ENCODE measurements around the gene TRIM47.
"Not testable (repeated sequence)": the region's sequence is repeated elsewhere in the genome, so short reads cannot be mapped to it uniquely, and the experiment has no call there.

The TRIM47 gene

DNA sequence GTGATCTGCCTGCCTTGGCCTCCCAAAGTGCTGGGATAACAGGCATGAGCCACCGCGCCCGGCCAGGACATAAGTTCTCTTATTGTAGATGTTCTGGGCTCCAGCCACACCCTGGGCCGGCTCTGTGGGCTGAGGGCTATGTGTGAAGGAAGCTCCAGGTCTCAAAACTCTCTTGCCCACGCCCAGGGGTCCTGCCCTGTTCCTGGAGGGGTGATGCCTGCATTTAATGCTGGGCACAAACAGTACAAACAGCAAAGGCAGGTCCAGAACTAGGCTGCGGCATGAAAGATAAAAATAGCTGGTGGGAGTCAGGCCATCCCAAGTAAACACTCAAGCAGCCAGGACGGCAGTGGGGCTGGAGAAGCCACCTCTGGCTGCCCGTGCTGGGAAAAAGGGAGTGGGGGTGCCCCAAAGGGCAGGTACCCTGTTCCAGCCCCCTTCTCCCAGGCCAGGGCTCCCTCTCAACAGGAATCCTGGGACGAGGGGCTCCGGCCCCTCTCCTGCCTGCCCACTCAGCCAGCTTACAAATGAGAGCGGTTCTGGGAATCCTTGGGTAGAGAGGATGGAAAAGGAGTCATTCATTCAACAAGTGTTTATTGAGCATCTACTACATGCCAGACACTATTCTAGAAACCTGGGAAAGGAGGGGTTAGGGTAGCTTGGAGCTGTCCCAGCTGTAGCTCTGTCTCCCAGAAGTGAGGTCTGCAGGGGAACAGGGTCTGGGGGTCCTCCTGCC is 4.6 kb downstream of the TRIM47 start:
- no peaks in the 10 kb centered on the region for H3K27me3 ChIP-seq (replicated peaks; ENCODE audit: control insufficient read depth, insufficient read depth, low read length)
- DNase-seq (ENCODE audit: low read depth): no peak

GRCh38 chr17:75872434-75873351 is 5.7 kb downstream of the TRIM47 start:
- peaks cover 60% of the 10 kb centered on the region for H3K4me1 ChIP-seq (ENCODE audit: control insufficient read depth, insufficient read depth, low read length)
- H3K9ac ChIP-seq (ENCODE audit: low read length): peak overlapping the region; percentile 42
- peaks cover 6% of the 10 kb centered on the region for H3K36me3 ChIP-seq (ENCODE audit: control insufficient read depth, insufficient read depth, low read length, severe bottlenecking)
- no peaks in the 10 kb centered on the region for H3K27me3 ChIP-seq (replicated peaks; ENCODE audit: control insufficient read depth, insufficient read depth, low read length)
- DNase-seq (ENCODE audit: low read depth): peak; percentile 88
- no peak overlapping the region for H3K4me3 ChIP-seq (ENCODE audit: low read length)
- H3K9me3 ChIP-seq (ENCODE audit: control insufficient read depth, low read length): no peaks in the 10 kb centered on the region

More for the DNA sequence above, 4.6 kb downstream of the TRIM47 start:
- Histone ChIP-seq H3K9me3 (ENCODE audit: control insufficient read depth, low read length) (no peaks in the 10 kb centered on the region), H3K36me3 (ENCODE audit: control insufficient read depth, insufficient read depth, low read length, severe bottlenecking) (peaks cover 6% of the 10 kb centered on the region), H3K4me1 (ENCODE audit: control insufficient read depth, insufficient read depth, low read length) (peaks cover 59% of the 10 kb centered on the region), H3K9ac (ENCODE audit: low read length) (peak overlapping the region; percentile 42), H3K4me3 (ENCODE audit: low read length) (no peak overlapping the region)

DNA sequence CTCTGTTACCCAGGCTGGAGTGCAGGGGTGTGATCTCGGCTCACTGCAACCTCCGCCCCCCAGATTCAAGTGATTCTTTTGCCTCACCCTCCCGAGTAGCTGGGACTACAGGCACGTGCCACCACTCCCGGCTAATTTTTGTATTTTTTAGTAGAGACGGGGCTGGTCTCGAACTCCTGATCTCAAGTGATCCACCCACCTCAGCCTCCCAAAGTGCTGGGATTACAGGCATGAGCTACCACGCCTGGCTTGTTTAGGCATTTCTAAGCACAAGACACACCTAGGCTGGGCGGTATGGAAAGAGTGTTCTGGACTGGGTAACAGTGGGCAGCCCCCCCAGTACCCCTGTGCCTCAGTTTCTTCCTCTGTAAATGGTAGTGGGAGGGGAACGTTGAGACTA is 8.2 kb downstream of the TRIM47 start:
- not testable (repeated sequence) for DNase-seq (ENCODE audit: low read depth); H3K9me3 ChIP-seq (ENCODE audit: control insufficient read depth, low read length); H3K36me3 ChIP-seq (ENCODE audit: control insufficient read depth, insufficient read depth, low read length, severe bottlenecking); H3K27me3 ChIP-seq (replicated peaks; ENCODE audit: control insufficient read depth, insufficient read depth, low read length)
- peak overlapping the region; percentile 66 for H3K4me3 ChIP-seq (ENCODE audit: low read length)
- peaks cover 38% of the 10 kb centered on the region for H3K4me1 ChIP-seq (ENCODE audit: control insufficient read depth, insufficient read depth, low read length)
- peak overlapping the region; percentile 83 for H3K9ac ChIP-seq (ENCODE audit: low read length)

DNA sequence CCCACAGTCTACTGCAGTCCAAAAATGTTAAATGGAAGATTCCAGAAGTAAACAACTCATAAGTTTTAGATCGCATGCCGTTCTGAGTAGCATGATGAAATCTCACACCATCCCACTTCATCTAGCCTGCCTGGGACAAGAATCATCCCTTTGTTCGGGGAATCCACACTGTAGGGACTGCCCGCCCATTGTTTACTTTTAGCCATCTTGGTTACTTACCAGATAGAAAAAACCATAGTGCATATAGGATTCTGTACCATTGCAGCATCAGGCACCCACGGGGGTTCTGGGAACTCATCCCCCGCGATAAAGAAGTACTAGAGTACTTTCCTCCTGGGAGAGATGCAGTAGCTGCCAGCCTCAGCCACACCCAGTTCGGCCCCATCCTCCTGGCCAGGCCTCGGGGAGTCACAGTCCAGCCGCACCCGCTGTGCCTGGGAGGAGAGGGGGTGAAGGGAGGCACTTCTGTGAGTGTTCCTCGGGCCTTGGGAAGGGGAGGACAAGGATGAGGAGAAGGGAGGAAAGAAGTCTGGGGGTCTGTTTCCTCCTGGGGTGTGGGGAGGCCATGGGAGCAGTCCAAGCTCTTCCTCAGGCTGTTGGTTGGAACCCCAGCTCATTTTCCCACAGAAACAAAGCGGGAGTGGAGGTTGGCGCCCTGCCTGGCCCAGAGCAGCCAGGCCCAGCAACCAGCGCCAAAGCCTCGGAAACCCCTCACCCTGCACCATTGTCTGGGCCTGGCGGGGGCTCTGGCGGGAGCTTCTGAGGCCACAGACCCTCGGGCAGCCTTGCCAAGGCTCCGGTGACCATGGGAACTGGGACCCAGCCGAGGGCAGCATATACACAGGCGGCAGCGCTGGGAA is 8.9 kb downstream of the TRIM47 start:
- H3K9me3 ChIP-seq (ENCODE audit: control insufficient read depth, low read length): no peaks in the 10 kb centered on the region
- peak overlapping the region; percentile 66 for H3K4me3 ChIP-seq (ENCODE audit: low read length)
- peaks cover 6% of the 10 kb centered on the region for H3K36me3 ChIP-seq (ENCODE audit: control insufficient read depth, insufficient read depth, low read length, severe bottlenecking)
- peaks cover 39% of the 10 kb centered on the region for H3K4me1 ChIP-seq (ENCODE audit: control insufficient read depth, insufficient read depth, low read length)
- peak overlapping the region; percentile 83 for H3K9ac ChIP-seq (ENCODE audit: low read length)
- DNase-seq (ENCODE audit: low read depth): peak; percentile 57
- H3K27me3 ChIP-seq (replicated peaks; ENCODE audit: control insufficient read depth, insufficient read depth, low read length): no peaks in the 10 kb centered on the region

GRCh38 chr17:75868730-75869281 is 9.6 kb downstream of the TRIM47 start:
- H3K36me3 ChIP-seq (ENCODE audit: control insufficient read depth, insufficient read depth, low read length, severe bottlenecking): not testable (repeated sequence)
- peak overlapping the region; percentile 83 for H3K9ac ChIP-seq (ENCODE audit: low read length)

DNA sequence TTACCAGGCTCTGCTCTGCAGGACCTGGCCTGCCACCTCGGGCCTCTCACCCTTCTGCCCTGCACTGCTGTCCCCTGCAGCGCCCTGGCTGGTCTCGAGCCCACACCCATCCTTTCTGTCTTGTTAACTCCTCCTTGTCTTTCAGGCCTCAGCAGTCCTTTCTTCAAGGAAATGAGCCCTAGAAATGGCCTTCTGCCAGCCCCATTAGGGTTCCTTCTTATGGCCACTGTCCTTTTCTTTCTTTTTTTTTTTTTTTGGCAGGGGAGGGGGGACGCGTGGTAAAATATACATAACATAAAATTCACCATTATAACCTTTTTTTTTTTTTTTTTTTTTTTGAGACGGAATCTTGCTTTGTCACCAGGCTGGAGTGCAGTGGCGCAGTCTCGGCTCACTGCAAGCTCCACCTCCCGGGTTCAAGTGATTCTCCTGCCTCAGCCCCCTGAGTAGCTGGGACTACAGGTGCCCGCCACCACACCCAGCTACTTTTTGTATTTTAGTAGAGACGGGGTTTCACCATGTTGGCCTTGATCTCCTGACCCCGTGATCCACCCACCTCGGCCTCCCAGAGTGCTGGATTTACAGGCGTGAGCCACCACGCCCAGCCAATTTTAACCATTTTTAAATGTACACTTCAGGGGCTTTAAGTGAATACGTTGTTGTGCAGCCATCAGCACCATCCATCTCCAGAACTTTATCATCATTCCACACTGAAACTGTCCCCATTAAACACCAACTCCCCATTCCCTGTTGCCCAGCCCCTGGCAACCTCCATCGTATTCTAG is 12.8 kb downstream of the TRIM47 start:
- not testable (repeated sequence) for H3K36me3 ChIP-seq (ENCODE audit: control insufficient read depth, insufficient read depth, low read length, severe bottlenecking); H3K27me3 ChIP-seq (replicated peaks; ENCODE audit: control insufficient read depth, insufficient read depth, low read length); H3K9me3 ChIP-seq (ENCODE audit: control insufficient read depth, low read length); H3K4me3 ChIP-seq (ENCODE audit: low read length); H3K9ac ChIP-seq (ENCODE audit: low read length); DNase-seq (ENCODE audit: low read depth)
- peaks cover 31% of the 10 kb centered on the region for H3K4me1 ChIP-seq (ENCODE audit: control insufficient read depth, insufficient read depth, low read length)

More at GRCh38 chr17:75868730-75869281, 9.6 kb downstream of the TRIM47 start:
- H3K4me3 ChIP-seq (ENCODE audit: low read length); H3K27me3 ChIP-seq (replicated peaks; ENCODE audit: control insufficient read depth, insufficient read depth, low read length); H3K9me3 ChIP-seq (ENCODE audit: control insufficient read depth, low read length); DNase-seq (ENCODE audit: low read depth): not testable (repeated sequence)
- H3K4me1 ChIP-seq (ENCODE audit: control insufficient read depth, insufficient read depth, low read length): peaks cover 43% of the 10 kb centered on the region

DNA sequence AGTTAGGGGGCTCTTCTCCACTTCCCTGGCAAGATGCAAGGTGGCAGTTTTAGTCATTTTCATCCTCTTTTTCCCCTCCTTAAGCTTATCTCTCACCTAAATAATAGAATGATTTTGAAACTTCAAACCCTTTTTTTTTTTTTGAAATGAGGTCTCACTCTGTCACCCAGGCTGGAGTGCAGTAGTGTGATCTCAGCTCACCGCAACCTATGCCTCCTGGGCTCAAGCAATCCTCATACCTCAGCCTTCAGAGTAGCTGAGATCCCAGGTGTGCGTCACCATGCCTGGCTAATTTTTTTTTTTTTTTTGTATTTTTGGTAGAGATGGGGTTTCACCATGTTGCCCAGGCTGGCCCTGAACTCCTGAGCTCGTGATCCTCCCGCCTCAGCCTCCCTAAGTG is 13.5 kb downstream of the TRIM47 start:
- H3K27me3 ChIP-seq (replicated peaks; ENCODE audit: control insufficient read depth, insufficient read depth, low read length); DNase-seq (ENCODE audit: low read depth); H3K4me3 ChIP-seq (ENCODE audit: low read length); H3K9me3 ChIP-seq (ENCODE audit: control insufficient read depth, low read length); H3K36me3 ChIP-seq (ENCODE audit: control insufficient read depth, insufficient read depth, low read length, severe bottlenecking): not testable (repeated sequence)
- Histone ChIP-seq H3K4me1 (ENCODE audit: control insufficient read depth, insufficient read depth, low read length) (peaks cover 25% of the 10 kb centered on the region), H3K9ac (ENCODE audit: low read length) (peak overlapping the region; percentile 54)

- H3K4me1 ChIP-seq (ENCODE audit: control insufficient read depth, insufficient read depth, low read length): peaks cover 21% of the 10 kb centered on the region
- no peaks in the 10 kb centered on the region for H3K27me3 ChIP-seq (replicated peaks; ENCODE audit: control insufficient read depth, insufficient read depth, low read length)
- H3K9ac ChIP-seq (ENCODE audit: low read length): peak overlapping the region; percentile 54
- peak; percentile 70 for DNase-seq (ENCODE audit: low read depth)
- H3K9me3 ChIP-seq (ENCODE audit: control insufficient read depth, low read length): no peaks in the 10 kb centered on the region
- no peaks in the 10 kb centered on the region for H3K36me3 ChIP-seq (ENCODE audit: control insufficient read depth, insufficient read depth, low read length, severe bottlenecking)
- H3K4me3 ChIP-seq (ENCODE audit: low read length): no peak overlapping the region
These were observed 13.9 kb downstream of the TRIM47 start for GRCh38 chr17:75864448-75864871.

- Histone ChIP-seq H3K9me3 (ENCODE audit: control insufficient read depth, low read length) (no peaks in the 10 kb centered on the region), H3K4me1 (ENCODE audit: control insufficient read depth, insufficient read depth, low read length) (peaks cover 14% of the 10 kb centered on the region), H3K9ac (ENCODE audit: low read length) (peak overlapping the region; percentile 47), H3K27me3 (replicated peaks; ENCODE audit: control insufficient read depth, insufficient read depth, low read length) (no peaks in the 10 kb centered on the region), H3K4me3 (ENCODE audit: low read length) (no peak overlapping the region), H3K36me3 (ENCODE audit: control insufficient read depth, insufficient read depth, low read length, severe bottlenecking) (no peaks in the 10 kb centered on the region)
- DNase-seq (ENCODE audit: low read depth): no peak
These were observed 16.5 kb downstream of the TRIM47 start for GRCh38 chr17:75861927-75862317.

DNA sequence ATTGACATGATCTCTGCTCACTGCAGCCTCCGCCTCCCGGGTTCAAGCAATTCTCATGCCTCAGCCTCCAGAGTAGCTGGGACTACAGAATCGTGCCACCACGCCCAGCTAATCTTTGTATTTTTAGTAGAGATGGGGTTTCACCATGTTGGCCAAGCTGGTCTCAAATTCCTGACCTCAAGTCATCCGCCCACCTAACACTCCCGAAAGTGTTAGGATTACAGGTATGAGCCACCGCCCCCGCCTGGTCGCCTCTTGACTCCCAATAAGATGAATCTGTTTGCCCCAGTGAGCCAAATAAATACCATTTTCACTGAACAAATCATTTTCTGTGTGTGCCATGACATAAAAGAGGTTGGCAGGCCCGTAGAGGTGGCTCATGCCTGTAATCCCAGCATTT is 19.0 kb downstream of the TRIM47 start:
- H3K4me3 ChIP-seq (ENCODE audit: low read length); H3K36me3 ChIP-seq (ENCODE audit: control insufficient read depth, insufficient read depth, low read length, severe bottlenecking); H3K9me3 ChIP-seq (ENCODE audit: control insufficient read depth, low read length); H3K9ac ChIP-seq (ENCODE audit: low read length); DNase-seq (ENCODE audit: low read depth); H3K27me3 ChIP-seq (replicated peaks; ENCODE audit: control insufficient read depth, insufficient read depth, low read length): not testable (repeated sequence)
- peaks cover 19% of the 10 kb centered on the region for H3K4me1 ChIP-seq (ENCODE audit: control insufficient read depth, insufficient read depth, low read length)

Data from adipocyte (in vitro differentiated cells).